ENCODE data around the gene GPR143. TPM values are rescaled to one million over a fixed set of nuclear protein-coding genes. Genes with fewer than 3 reads are reported as not detected.

GPR143 gene
- total and polyA plus RNA-seq, 9 of the 15 experiments (the other 6 are each of a cell fraction or from before 2014, with no cell fraction given), result not detected

DNA sequence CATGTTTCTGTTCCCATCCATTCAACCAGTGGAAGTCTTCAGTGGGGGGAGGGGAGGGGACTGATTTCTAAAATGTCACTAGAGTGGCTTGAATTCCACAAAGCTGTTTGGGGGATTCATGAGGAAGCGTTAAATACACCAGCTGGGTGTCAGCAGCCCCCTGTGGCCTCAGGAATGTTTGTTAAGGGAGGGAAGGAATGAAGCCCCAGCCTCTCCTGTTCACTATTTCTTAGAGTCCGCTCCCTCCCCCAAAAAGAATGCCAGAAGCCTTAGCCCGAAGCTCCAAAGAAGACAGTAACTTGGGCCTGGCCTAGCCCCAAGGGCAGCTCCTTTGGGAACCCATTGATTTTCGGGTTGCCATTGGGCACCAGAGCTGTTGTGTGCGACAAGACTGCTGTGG lies 23.9 kb upstream of the GPR143 start (continued):
- TF ChIP-seq, protein P1, sequence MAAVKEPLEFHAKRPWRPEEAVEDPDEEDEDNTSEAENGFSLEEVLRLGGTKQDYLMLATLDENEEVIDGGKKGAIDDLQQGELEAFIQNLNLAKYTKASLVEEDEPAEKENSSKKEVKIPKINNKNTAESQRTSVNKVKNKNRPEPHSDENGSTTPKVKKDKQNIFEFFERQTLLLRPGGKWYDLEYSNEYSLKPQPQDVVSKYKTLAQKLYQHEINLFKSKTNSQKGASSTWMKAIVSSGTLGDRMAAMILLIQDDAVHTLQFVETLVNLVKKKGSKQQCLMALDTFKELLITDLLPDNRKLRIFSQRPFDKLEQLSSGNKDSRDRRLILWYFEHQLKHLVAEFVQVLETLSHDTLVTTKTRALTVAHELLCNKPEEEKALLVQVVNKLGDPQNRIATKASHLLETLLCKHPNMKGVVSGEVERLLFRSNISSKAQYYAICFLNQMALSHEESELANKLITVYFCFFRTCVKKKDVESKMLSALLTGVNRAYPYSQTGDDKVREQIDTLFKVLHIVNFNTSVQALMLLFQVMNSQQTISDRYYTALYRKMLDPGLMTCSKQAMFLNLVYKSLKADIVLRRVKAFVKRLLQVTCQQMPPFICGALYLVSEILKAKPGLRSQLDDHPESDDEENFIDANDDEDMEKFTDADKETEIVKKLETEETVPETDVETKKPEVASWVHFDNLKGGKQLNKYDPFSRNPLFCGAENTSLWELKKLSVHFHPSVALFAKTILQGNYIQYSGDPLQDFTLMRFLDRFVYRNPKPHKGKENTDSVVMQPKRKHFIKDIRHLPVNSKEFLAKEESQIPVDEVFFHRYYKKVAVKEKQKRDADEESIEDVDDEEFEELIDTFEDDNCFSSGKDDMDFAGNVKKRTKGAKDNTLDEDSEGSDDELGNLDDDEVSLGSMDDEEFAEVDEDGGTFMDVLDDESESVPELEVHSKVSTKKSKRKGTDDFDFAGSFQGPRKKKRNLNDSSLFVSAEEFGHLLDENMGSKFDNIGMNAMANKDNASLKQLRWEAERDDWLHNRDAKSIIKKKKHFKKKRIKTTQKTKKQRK (IDR thresholded peaks at IDR 0.05; ENCODE audit: borderline replicate concordance, low read depth, low read length), result no peak
- TF ChIP-seq CHD4 (IDR thresholded peaks at IDR 0.05; ENCODE audit: insufficient read depth, insufficient replicate concordance, low read depth, low read length, poor library complexity, severe bottlenecking) (no peak), LCOR (CRISPR knock-in tag; IDR thresholded peaks at IDR 0.05) (no peak)

DNA sequence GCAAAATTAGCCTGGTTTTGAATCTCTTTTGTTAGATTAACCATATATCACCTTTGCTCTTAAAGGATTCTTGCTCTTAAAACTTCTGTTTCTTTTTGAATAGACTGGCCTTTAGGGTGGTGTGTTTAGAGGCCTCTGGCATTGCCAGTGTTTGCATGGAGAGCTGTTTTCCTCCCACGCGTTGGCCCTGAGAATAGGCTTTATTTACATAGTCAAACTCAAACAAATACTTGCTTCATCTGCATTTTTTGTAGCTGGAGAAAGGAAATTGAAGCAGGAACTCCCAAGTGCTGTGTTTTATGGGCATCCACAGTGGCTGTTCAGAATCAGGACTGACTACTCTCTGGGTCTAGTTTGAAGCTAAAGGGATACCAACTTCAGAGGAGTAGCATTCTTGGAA lies 23.3 kb upstream of the GPR143 start:
- BruUV-seq (replicated peaks), result no TSS peak
- intact Hi-C loops (cut with micrococcal nuclease), result no loop called here
- no peak for FAIRE-seq
- H3K27me3 ChIP-seq (ENCODE audit: control insufficient read depth in 2 of 2, insufficient read depth in 2 of 2, low read length in 2 of 2), result peaks cover 0 to 6% of the 10 kb centered on the region in 2 experiments; a peak in 3 of 5 replicates
- no peak overlapping the region for H2AFZ ChIP-seq (ENCODE audit: low read depth, low read length)
- no peaks in the 10 kb centered on the region for H3K9me1 ChIP-seq (ENCODE audit: control insufficient read depth, insufficient read depth, low read length)
- no peaks in the 10 kb centered on the region for H3K79me2 ChIP-seq (ENCODE audit: control insufficient read depth, insufficient read depth, low read length)
- DNase-seq (ENCODE audit: extremely low read depth in 1 of 4, low spot score in 3 of 4), result no peak
- no peak overlapping the region for H3K27ac ChIP-seq (ENCODE audit: extremely low read depth, low read depth, low read length)
- H3K36me3 ChIP-seq (ENCODE audit: control insufficient read depth, insufficient read depth, low read length), result no peaks in the 10 kb centered on the region
- POLR2A ChIA-PET, result no interaction called here
- no peaks in the 10 kb centered on the region for H4K20me1 ChIP-seq (replicated peaks; ENCODE audit: control insufficient read depth, insufficient read depth, low read length)
- in situ Hi-C loops (cut with MboI), result no loop called here
- no peak overlapping the region for H3K4me2 ChIP-seq (ENCODE audit: insufficient read depth, low read length)
- H3K9ac ChIP-seq (ENCODE audit: insufficient read depth in 1 of 2, low read depth in 2 of 2, low read length in 2 of 2), result no peak overlapping the region
- CTCF ChIA-PET (ENCODE audit: low intra/inter-chr PET ratio), result no interaction called here
- no peaks in the 10 kb centered on the region for H3K9me3 ChIP-seq (replicated peaks; ENCODE audit: control insufficient read depth, insufficient read depth, low read depth, low read length)
- 0% methylated on average over 2 of the region's 2 CpGs for WGBS (ENCODE audit: insufficient coverage, low coverage, missing lambda C conversion rate)
- ATAC-seq, result no peak
- no peak overlapping the region for H3K4me3 ChIP-seq
- peaks cover 0 to 7% of the 10 kb centered on the region in 2 experiments; a peak in 1 of 5 replicates for H3K4me1 ChIP-seq (replicated peaks in 1 of 2; ENCODE audit: control insufficient read depth in 2 of 2, insufficient read depth in 2 of 2, low read length in 2 of 2)
- TF ChIP-seq ZNF143 (CRISPR knock-in tag; IDR thresholded peaks at IDR 0.05), result no peak
- TF ChIP-seq ZNF408 (CRISPR knock-in tag; IDR thresholded peaks at IDR 0.05; ENCODE audit: low read depth), result no peak
- no peak for TF ChIP-seq NFIX (CRISPR knock-in tag; IDR thresholded peaks at IDR 0.05; ENCODE audit: low read depth)
- TF ChIP-seq, protein P2, sequence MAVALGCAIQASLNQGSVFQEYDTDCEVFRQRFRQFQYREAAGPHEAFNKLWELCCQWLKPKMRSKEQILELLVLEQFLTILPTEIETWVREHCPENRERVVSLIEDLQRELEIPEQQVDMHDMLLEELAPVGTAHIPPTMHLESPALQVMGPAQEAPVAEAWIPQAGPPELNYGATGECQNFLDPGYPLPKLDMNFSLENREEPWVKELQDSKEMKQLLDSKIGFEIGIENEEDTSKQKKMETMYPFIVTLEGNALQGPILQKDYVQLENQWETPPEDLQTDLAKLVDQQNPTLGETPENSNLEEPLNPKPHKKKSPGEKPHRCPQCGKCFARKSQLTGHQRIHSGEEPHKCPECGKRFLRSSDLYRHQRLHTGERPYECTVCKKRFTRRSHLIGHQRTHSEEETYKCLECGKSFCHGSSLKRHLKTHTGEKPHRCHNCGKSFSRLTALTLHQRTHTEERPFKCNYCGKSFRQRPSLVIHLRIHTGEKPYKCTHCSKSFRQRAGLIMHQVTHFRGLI (CRISPR knock-in tag; IDR thresholded peaks at IDR 0.05), result no peak
- TF ChIP-seq SRSF1 (IDR thresholded peaks at IDR 0.05; ENCODE audit: low read depth, low read length), result no peak
- no peak for TF ChIP-seq RBM34 (IDR thresholded peaks at IDR 0.05; ENCODE audit: borderline replicate concordance, insufficient read depth, low read length)
- TF ChIP-seq CREB1 (IDR thresholded peaks at IDR 0.05), result no peak
- no peak for TF ChIP-seq CREB1 (CRISPR knock-in tag; IDR thresholded peaks at IDR 0.05)
- TF ChIP-seq NCOA2 (IDR thresholded peaks at IDR 0.05; ENCODE audit: partially characterized antibody in 2 of 2), result no peak
- TF ChIP-seq SP1 (CRISPR knock-in tag; IDR thresholded peaks at IDR 0.05), result no peak
- TF ChIP-seq, protein P3, sequence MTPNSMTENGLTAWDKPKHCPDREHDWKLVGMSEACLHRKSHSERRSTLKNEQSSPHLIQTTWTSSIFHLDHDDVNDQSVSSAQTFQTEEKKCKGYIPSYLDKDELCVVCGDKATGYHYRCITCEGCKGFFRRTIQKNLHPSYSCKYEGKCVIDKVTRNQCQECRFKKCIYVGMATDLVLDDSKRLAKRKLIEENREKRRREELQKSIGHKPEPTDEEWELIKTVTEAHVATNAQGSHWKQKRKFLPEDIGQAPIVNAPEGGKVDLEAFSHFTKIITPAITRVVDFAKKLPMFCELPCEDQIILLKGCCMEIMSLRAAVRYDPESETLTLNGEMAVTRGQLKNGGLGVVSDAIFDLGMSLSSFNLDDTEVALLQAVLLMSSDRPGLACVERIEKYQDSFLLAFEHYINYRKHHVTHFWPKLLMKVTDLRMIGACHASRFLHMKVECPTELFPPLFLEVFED (CRISPR knock-in tag; conservative IDR thresholded peaks at IDR 0.05), result no peak
- TF ChIP-seq ZC3H4 (CRISPR knock-in tag; IDR thresholded peaks at IDR 0.05; ENCODE audit: borderline replicate concordance), result no peak
- TF ChIP-seq NFE2L1 (tag; IDR thresholded peaks at IDR 0.05; ENCODE audit: borderline replicate concordance, low read depth), result no peak
